ENCODE measurements around the gene NKD2.

GRCh38 chr5:1009359-1010180 lies 968 bp downstream of the NKD2 start:
- TF ChIP-seq POLR2A (IDR thresholded peaks at IDR 0.05): no peak
- TF ChIP-seq, protein P1, sequence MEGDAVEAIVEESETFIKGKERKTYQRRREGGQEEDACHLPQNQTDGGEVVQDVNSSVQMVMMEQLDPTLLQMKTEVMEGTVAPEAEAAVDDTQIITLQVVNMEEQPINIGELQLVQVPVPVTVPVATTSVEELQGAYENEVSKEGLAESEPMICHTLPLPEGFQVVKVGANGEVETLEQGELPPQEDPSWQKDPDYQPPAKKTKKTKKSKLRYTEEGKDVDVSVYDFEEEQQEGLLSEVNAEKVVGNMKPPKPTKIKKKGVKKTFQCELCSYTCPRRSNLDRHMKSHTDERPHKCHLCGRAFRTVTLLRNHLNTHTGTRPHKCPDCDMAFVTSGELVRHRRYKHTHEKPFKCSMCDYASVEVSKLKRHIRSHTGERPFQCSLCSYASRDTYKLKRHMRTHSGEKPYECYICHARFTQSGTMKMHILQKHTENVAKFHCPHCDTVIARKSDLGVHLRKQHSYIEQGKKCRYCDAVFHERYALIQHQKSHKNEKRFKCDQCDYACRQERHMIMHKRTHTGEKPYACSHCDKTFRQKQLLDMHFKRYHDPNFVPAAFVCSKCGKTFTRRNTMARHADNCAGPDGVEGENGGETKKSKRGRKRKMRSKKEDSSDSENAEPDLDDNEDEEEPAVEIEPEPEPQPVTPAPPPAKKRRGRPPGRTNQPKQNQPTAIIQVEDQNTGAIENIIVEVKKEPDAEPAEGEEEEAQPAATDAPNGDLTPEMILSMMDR (IDR thresholded peaks at IDR 0.05): no peak
- no peak for TF ChIP-seq POLR2AphosphoS5 (IDR thresholded peaks at IDR 0.05)
- TF ChIP-seq EP300 (IDR thresholded peaks at IDR 0.05): no peak
